ENCODE data around the gene GREB1.
A peak's percentile ranks its signal among the peaks of the same experiment; 100 is the strongest.

Gene GREB1

DNA sequence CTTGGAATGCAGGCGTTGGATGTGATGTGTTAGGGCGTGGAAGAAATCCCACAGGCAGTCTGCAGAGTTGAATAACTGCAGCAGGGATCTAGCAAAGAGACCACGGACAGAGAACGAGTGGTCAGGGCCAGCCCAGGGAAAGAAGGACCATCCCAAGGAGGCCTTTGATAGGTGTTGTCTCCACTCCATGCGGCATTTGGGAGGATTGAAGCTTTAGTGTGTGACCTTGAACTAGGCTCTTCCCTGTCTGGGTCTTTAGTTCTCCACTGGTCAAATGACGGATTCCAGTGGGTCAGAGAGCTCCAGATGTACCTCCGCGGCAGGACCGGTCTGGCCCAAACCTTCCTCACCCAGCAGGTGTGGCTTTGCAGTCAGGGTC lies 18.4 kb downstream of the GREB1 start:
- Histone ChIP-seq H2AFZ (ENCODE audit: low read depth, low read length) (no peak overlapping the region), H3K9me3 (ENCODE audit: control insufficient read depth, low read length) (peaks cover 12% of the 10 kb centered on the region), H4K8ac (ENCODE audit: low read length) (no peak overlapping the region), H3K4me2 (ENCODE audit: low read length, poor library complexity, severe bottlenecking) (no peak overlapping the region), H3K14ac (ENCODE audit: low read length in 2 of 2) (no peak overlapping the region), H3K27ac (ENCODE audit: low read length, poor library complexity, severe bottlenecking) (no peak overlapping the region), H2BK120ac (ENCODE audit: low read depth, low read length) (no peak overlapping the region), H3K4me3 (ENCODE audit: insufficient read depth in 1 of 2, low read depth in 1 of 2, low read length in 2 of 2) (no peak overlapping the region), H2BK5ac (ENCODE audit: low read depth, low read length, poor library complexity, severe bottlenecking) (no peak overlapping the region), H3K27me3 (ENCODE audit: control insufficient read depth in 1 of 2, insufficient read depth in 1 of 2, low read length in 2 of 2) (peaks cover 16 to 55% of the 10 kb centered on the region in 2 experiments), H3K79me1 (replicated peaks; ENCODE audit: low read length, poor library complexity, severe bottlenecking) (no peaks in the 10 kb centered on the region), H3K4ac (ENCODE audit: low read depth in 1 of 2, low read length in 2 of 2) (peak overlapping the region in 1 of 2 experiments; percentile 78), H3K9ac (ENCODE audit: low read length) (no peak overlapping the region), H3K4me1 (ENCODE audit: control insufficient read depth, insufficient read depth, low read depth, low read length) (no peaks in the 10 kb centered on the region), H3K18ac (ENCODE audit: low read depth in 1 of 2, low read length in 2 of 2) (no peak overlapping the region), H2BK12ac (ENCODE audit: low read length in 2 of 2) (peak overlapping the region in 1 of 2 experiments; percentile 20), H2AK5ac (ENCODE audit: low read length, severe bottlenecking) (no peak overlapping the region), H2BK15ac (ENCODE audit: low read depth, poor library complexity, severe bottlenecking) (no peak overlapping the region), H4K91ac (ENCODE audit: low read length) (no peak overlapping the region), H3K23ac (ENCODE audit: low read length in 2 of 2) (no peak overlapping the region), H3K36me3 (ENCODE audit: control insufficient read depth in 1 of 2, insufficient read depth in 2 of 2, low read depth in 1 of 2, low read length in 2 of 2) (no peaks in the 10 kb centered on the region)
- DNase-seq, result no peak
- 83% methylated on average over 9 of the region's 9 CpGs for WGBS

DNA sequence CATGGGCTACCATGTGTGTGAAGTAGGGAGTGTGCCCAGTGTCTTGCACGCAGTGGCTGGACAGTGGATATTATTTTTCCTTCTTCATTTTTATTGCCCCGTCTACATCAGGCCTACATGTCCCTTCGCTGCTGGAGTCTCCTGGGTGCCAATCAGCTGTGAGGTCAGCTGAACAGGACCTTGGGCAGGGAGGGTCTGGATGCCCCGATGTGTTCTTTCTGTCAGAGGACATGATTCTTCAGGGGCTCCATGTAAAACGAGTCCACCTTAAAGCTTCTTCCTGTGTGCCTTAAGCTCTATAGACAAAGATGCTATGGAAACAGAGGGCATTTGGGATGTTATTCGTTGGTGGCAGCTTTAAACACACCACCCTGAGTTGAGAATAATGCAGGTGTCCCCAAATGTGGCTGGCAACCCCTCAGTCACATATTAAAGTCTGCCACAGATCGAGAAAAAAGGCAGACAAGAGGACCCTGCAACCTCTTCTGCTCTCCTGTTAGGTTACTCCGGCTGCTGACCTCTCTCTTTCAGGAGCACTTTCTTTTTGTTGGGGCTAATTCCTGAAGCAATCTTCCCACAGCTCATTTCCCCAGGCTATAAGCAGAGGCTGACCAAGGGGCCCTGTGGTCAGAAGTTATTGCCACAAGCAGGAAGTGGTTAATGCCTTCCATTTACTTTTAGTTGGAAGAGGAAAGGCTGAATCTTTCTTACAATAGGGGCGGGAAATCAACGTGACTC lies 20.0 kb downstream of the GREB1 start:
- Histone ChIP-seq H3K23ac (ENCODE audit: low read length in 2 of 2) (peak overlapping the region in 1 of 2 experiments; percentile 14), H3K27ac (ENCODE audit: low read length, poor library complexity, severe bottlenecking) (no peak overlapping the region), H3K9me3 (ENCODE audit: control insufficient read depth, low read length) (peaks cover 12% of the 10 kb centered on the region), H3K9ac (ENCODE audit: low read length) (no peak overlapping the region), H3K4me1 (ENCODE audit: control insufficient read depth, insufficient read depth, low read depth, low read length) (no peaks in the 10 kb centered on the region), H4K91ac (ENCODE audit: low read length) (peak overlapping the region; percentile 41), H2AK5ac (ENCODE audit: low read length, severe bottlenecking) (no peak overlapping the region), H3K36me3 (ENCODE audit: control insufficient read depth in 1 of 2, insufficient read depth in 2 of 2, low read depth in 1 of 2, low read length in 2 of 2) (no peaks in the 10 kb centered on the region), H2BK12ac (ENCODE audit: low read length in 2 of 2) (peak overlapping the region; percentile 54 to 61), H2BK15ac (ENCODE audit: low read depth, poor library complexity, severe bottlenecking) (no peak overlapping the region), H2BK120ac (ENCODE audit: low read depth, low read length) (peak overlapping the region; percentile 68), H3K4me2 (ENCODE audit: low read length, poor library complexity, severe bottlenecking) (no peak overlapping the region), H3K27me3 (ENCODE audit: control insufficient read depth in 1 of 2, insufficient read depth in 1 of 2, low read length in 2 of 2) (peaks cover 25 to 71% of the 10 kb centered on the region in 2 experiments), H3K79me1 (replicated peaks; ENCODE audit: low read length, poor library complexity, severe bottlenecking) (no peaks in the 10 kb centered on the region), H3K18ac (ENCODE audit: low read depth in 1 of 2, low read length in 2 of 2) (peak overlapping the region; percentile 61 to 88), H3K14ac (ENCODE audit: low read length in 2 of 2) (no peak overlapping the region), H3K4ac (ENCODE audit: low read depth in 1 of 2, low read length in 2 of 2) (peak overlapping the region; percentile 26 to 47), H2BK5ac (ENCODE audit: low read depth, low read length, poor library complexity, severe bottlenecking) (no peak overlapping the region), H4K8ac (ENCODE audit: low read length) (no peak overlapping the region), H2AFZ (ENCODE audit: low read depth, low read length) (no peak overlapping the region), H3K4me3 (ENCODE audit: insufficient read depth in 1 of 2, low read depth in 1 of 2, low read length in 2 of 2) (no peak overlapping the region)
- 41% methylated on average over 9 of the region's 10 CpGs for WGBS
- peak; percentile 93 for DNase-seq

DNA sequence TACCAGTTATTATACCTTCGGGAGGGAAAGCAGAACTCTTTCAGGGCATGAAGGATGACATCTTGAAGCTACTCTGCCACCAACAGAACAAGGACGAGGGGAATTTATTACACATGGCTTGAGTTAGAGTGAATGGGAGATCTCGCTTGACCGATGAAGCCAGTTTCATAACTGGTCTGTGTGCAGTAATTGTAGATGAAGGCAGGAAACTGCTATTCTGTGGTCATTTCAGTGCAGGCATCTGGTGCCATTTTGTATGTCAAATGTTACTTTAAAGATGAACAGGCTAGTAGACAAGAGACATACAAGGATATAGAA lies 20.5 kb downstream of the GREB1 start:
- Histone ChIP-seq H2BK15ac (ENCODE audit: low read depth, poor library complexity, severe bottlenecking) (no peak overlapping the region), H3K79me1 (replicated peaks; ENCODE audit: low read length, poor library complexity, severe bottlenecking) (no peaks in the 10 kb centered on the region), H3K9me3 (ENCODE audit: control insufficient read depth, low read length) (peaks cover 9% of the 10 kb centered on the region), H3K27me3 (ENCODE audit: control insufficient read depth in 1 of 2, insufficient read depth in 1 of 2, low read length in 2 of 2) (peaks cover 25 to 76% of the 10 kb centered on the region in 2 experiments), H2BK120ac (ENCODE audit: low read depth, low read length) (no peak overlapping the region), H2AK5ac (ENCODE audit: low read length, severe bottlenecking) (no peak overlapping the region), H2AFZ (ENCODE audit: low read depth, low read length) (no peak overlapping the region), H3K36me3 (ENCODE audit: control insufficient read depth in 1 of 2, insufficient read depth in 2 of 2, low read depth in 1 of 2, low read length in 2 of 2) (no peaks in the 10 kb centered on the region), H3K4me2 (ENCODE audit: low read length, poor library complexity, severe bottlenecking) (no peak overlapping the region), H2BK5ac (ENCODE audit: low read depth, low read length, poor library complexity, severe bottlenecking) (no peak overlapping the region), H3K18ac (ENCODE audit: low read depth in 1 of 2, low read length in 2 of 2) (peak overlapping the region; percentile 67 to 88), H4K91ac (ENCODE audit: low read length) (peak overlapping the region; percentile 41), H4K8ac (ENCODE audit: low read length) (peak overlapping the region; percentile 66), H2BK12ac (ENCODE audit: low read length in 2 of 2) (peak overlapping the region; percentile 54 to 61), H3K4ac (ENCODE audit: low read depth in 1 of 2, low read length in 2 of 2) (peak overlapping the region in 1 of 2 experiments; percentile 70), H3K4me3 (ENCODE audit: insufficient read depth in 1 of 2, low read depth in 1 of 2, low read length in 2 of 2) (no peak overlapping the region), H3K9ac (ENCODE audit: low read length) (no peak overlapping the region), H3K14ac (ENCODE audit: low read length in 2 of 2) (no peak overlapping the region), H3K27ac (ENCODE audit: low read length, poor library complexity, severe bottlenecking) (no peak overlapping the region), H3K23ac (ENCODE audit: low read length in 2 of 2) (no peak overlapping the region), H3K4me1 (ENCODE audit: control insufficient read depth, insufficient read depth, low read depth, low read length) (no peaks in the 10 kb centered on the region)
- 7% methylated on average over 4 of the region's 4 CpGs for WGBS
- no peak for DNase-seq

- H2AK5ac ChIP-seq (ENCODE audit: low read length, severe bottlenecking), result no peak overlapping the region
- peak; percentile 16 for DNase-seq
- H3K79me1 ChIP-seq (replicated peaks; ENCODE audit: low read length, poor library complexity, severe bottlenecking), result no peaks in the 10 kb centered on the region
- H2BK15ac ChIP-seq (ENCODE audit: low read depth, poor library complexity, severe bottlenecking), result peak overlapping the region; percentile 89
- H3K36me3 ChIP-seq (ENCODE audit: control insufficient read depth in 1 of 2, insufficient read depth in 2 of 2, low read depth in 1 of 2, low read length in 2 of 2), result no peaks in the 10 kb centered on the region
- no peak overlapping the region for H3K14ac ChIP-seq (ENCODE audit: low read length in 2 of 2)
- no peaks in the 10 kb centered on the region for H3K4me1 ChIP-seq (ENCODE audit: control insufficient read depth, insufficient read depth, low read depth, low read length)
- no peak overlapping the region for H3K23ac ChIP-seq (ENCODE audit: low read length in 2 of 2)
- no peaks in the 10 kb centered on the region for H3K9me3 ChIP-seq (ENCODE audit: control insufficient read depth, low read length)
- no peak overlapping the region for H2BK120ac ChIP-seq (ENCODE audit: low read depth, low read length)
- WGBS, result 61% methylated on average over 20 of the region's 20 CpGs
- H3K9ac ChIP-seq (ENCODE audit: low read length), result no peak overlapping the region
- peaks cover 25 to 75% of the 10 kb centered on the region in 2 experiments for H3K27me3 ChIP-seq (ENCODE audit: control insufficient read depth in 1 of 2, insufficient read depth in 1 of 2, low read length in 2 of 2)
- H3K4me3 ChIP-seq (ENCODE audit: insufficient read depth in 1 of 2, low read depth in 1 of 2, low read length in 2 of 2), result no peak overlapping the region
- H2BK12ac ChIP-seq (ENCODE audit: low read length in 2 of 2), result peak overlapping the region; percentile 73 to 79
- no peak overlapping the region for H4K8ac ChIP-seq (ENCODE audit: low read length)
- H2AFZ ChIP-seq (ENCODE audit: low read depth, low read length), result peak overlapping the region; percentile 49
- no peak overlapping the region for H4K91ac ChIP-seq (ENCODE audit: low read length)
- no peak overlapping the region for H3K4me2 ChIP-seq (ENCODE audit: low read length, poor library complexity, severe bottlenecking)
- no peak overlapping the region for H2BK5ac ChIP-seq (ENCODE audit: low read depth, low read length, poor library complexity, severe bottlenecking)
- no peak overlapping the region for H3K18ac ChIP-seq (ENCODE audit: low read depth in 1 of 2, low read length in 2 of 2)
- H3K4ac ChIP-seq (ENCODE audit: low read depth in 1 of 2, low read length in 2 of 2), result no peak overlapping the region
- H3K27ac ChIP-seq (ENCODE audit: low read length, poor library complexity, severe bottlenecking), result no peak overlapping the region
These were observed 22.4 kb downstream of the GREB1 start for GRCh38 chr2:11556101-11556806.

Measured in mesenchymal stem cell (in vitro differentiated cells and primary cell).